ENCODE measurements around the gene KCNE1.
A peak's percentile ranks its signal among the peaks of the same experiment; 100 is the strongest.
"Not testable (repeated sequence)": the region's sequence is repeated elsewhere in the genome, so short reads cannot be mapped to it uniquely, and the experiment has no call there.

The KCNE1 gene

GRCh38 chr21:34498623-34499022 lies 13.4 kb downstream of the KCNE1 start:
- TF ChIP-seq CTCF (IDR thresholded peaks at IDR 0.05; ENCODE audit: low read depth, low read length, missing control alignments): no peak
- DNase-seq: peak; percentile 53
- Histone ChIP-seq H3K4me3 (ENCODE audit: low read depth, low read length) (no peak overlapping the region), H3K27ac (no peak overlapping the region), H3K36me3 (replicated peaks) (no peaks in the 10 kb centered on the region), H3K27me3 (replicated peaks) (no peaks in the 10 kb centered on the region)
- in situ Hi-C loops (cut with HindIII; ENCODE audit: low pct_ligation_motif_present, low sequenced_read_pairs): no loop called here

GRCh38 chr21:34483854-34484253 lies 28.2 kb downstream of the KCNE1 start:
- H3K27ac ChIP-seq; H3K27me3 ChIP-seq (replicated peaks); DNase-seq; in situ Hi-C loops (cut with HindIII; ENCODE audit: low pct_ligation_motif_present, low sequenced_read_pairs); H3K4me3 ChIP-seq (ENCODE audit: low read depth, low read length); H3K36me3 ChIP-seq (replicated peaks): not testable (repeated sequence)

- H3K36me3 ChIP-seq (replicated peaks); H3K27ac ChIP-seq; H3K4me3 ChIP-seq (ENCODE audit: low read depth, low read length); H3K27me3 ChIP-seq (replicated peaks); in situ Hi-C loops (cut with HindIII; ENCODE audit: low pct_ligation_motif_present, low sequenced_read_pairs); DNase-seq: not testable (repeated sequence)
Observed at GRCh38 chr21:34483435-34483834, 28.6 kb downstream of the KCNE1 start.

GRCh38 chr21:34467333-34467732 lies 44.7 kb downstream of the KCNE1 start:
- H3K27ac ChIP-seq; DNase-seq; H3K4me3 ChIP-seq (ENCODE audit: low read depth, low read length); in situ Hi-C loops (cut with HindIII; ENCODE audit: low pct_ligation_motif_present, low sequenced_read_pairs); H3K36me3 ChIP-seq (replicated peaks); H3K27me3 ChIP-seq (replicated peaks): not testable (repeated sequence)

GRCh38 chr21:34459426-34459825 lies 52.6 kb downstream of the KCNE1 start:
- DNase-seq; in situ Hi-C loops (cut with HindIII; ENCODE audit: low pct_ligation_motif_present, low sequenced_read_pairs); H3K27me3 ChIP-seq (replicated peaks); H3K27ac ChIP-seq; H3K4me3 ChIP-seq (ENCODE audit: low read depth, low read length); H3K36me3 ChIP-seq (replicated peaks): not testable (repeated sequence)

- DNase-seq; H3K4me3 ChIP-seq (ENCODE audit: low read depth, low read length); in situ Hi-C loops (cut with HindIII; ENCODE audit: low pct_ligation_motif_present, low sequenced_read_pairs); H3K27ac ChIP-seq; H3K36me3 ChIP-seq (replicated peaks); H3K27me3 ChIP-seq (replicated peaks): not testable (repeated sequence)
Observed at GRCh38 chr21:34458266-34458665, 53.7 kb downstream of the KCNE1 start.

- H3K36me3 ChIP-seq (replicated peaks); in situ Hi-C loops (cut with HindIII; ENCODE audit: low pct_ligation_motif_present, low sequenced_read_pairs); H3K27me3 ChIP-seq (replicated peaks); H3K27ac ChIP-seq; H3K4me3 ChIP-seq (ENCODE audit: low read depth, low read length); DNase-seq: not testable (repeated sequence)
Observed at GRCh38 chr21:34456180-34456579, 55.8 kb downstream of the KCNE1 start.

- H3K36me3 ChIP-seq (replicated peaks); H3K4me3 ChIP-seq (ENCODE audit: low read depth, low read length); in situ Hi-C loops (cut with HindIII; ENCODE audit: low pct_ligation_motif_present, low sequenced_read_pairs); H3K27ac ChIP-seq; DNase-seq; H3K27me3 ChIP-seq (replicated peaks): not testable (repeated sequence)
Observed at GRCh38 chr21:34455628-34456027, 56.4 kb downstream of the KCNE1 start.

GRCh38 chr21:34447018-34447417 lies 65.0 kb downstream of the KCNE1 start:
- H3K36me3 ChIP-seq (replicated peaks); H3K4me3 ChIP-seq (ENCODE audit: low read depth, low read length); in situ Hi-C loops (cut with HindIII; ENCODE audit: low pct_ligation_motif_present, low sequenced_read_pairs); H3K27ac ChIP-seq; DNase-seq; H3K27me3 ChIP-seq (replicated peaks): not testable (repeated sequence)

GRCh38 chr21:34443486-34443885 lies 68.5 kb downstream of the KCNE1 start:
- H3K27ac ChIP-seq; DNase-seq; in situ Hi-C loops (cut with HindIII; ENCODE audit: low pct_ligation_motif_present, low sequenced_read_pairs); H3K36me3 ChIP-seq (replicated peaks); H3K27me3 ChIP-seq (replicated peaks); H3K4me3 ChIP-seq (ENCODE audit: low read depth, low read length): not testable (repeated sequence)

GRCh38 chr21:34429710-34430109 lies 82.3 kb downstream of the KCNE1 start:
- H3K4me3 ChIP-seq (ENCODE audit: low read depth, low read length); in situ Hi-C loops (cut with HindIII; ENCODE audit: low pct_ligation_motif_present, low sequenced_read_pairs); H3K27ac ChIP-seq; H3K27me3 ChIP-seq (replicated peaks); DNase-seq; H3K36me3 ChIP-seq (replicated peaks): not testable (repeated sequence)

GRCh38 chr21:34428441-34428840 lies 83.6 kb downstream of the KCNE1 start:
- DNase-seq; in situ Hi-C loops (cut with HindIII; ENCODE audit: low pct_ligation_motif_present, low sequenced_read_pairs); H3K27me3 ChIP-seq (replicated peaks); H3K36me3 ChIP-seq (replicated peaks); H3K27ac ChIP-seq; H3K4me3 ChIP-seq (ENCODE audit: low read depth, low read length): not testable (repeated sequence)

GRCh38 chr21:34427339-34427738 lies 84.7 kb downstream of the KCNE1 start:
- H3K27me3 ChIP-seq (replicated peaks); H3K36me3 ChIP-seq (replicated peaks); H3K27ac ChIP-seq; in situ Hi-C loops (cut with HindIII; ENCODE audit: low pct_ligation_motif_present, low sequenced_read_pairs); H3K4me3 ChIP-seq (ENCODE audit: low read depth, low read length); DNase-seq: not testable (repeated sequence)

GRCh38 chr21:34423805-34424204 lies 88.2 kb downstream of the KCNE1 start, which contains the start of gene SMIM34:
Gene SMIM34 (minus strand): TSS chr21:34423951. CDS start chr21:34423839, 112 bp downstream.
- DNase-seq; H3K36me3 ChIP-seq (replicated peaks); H3K27me3 ChIP-seq (replicated peaks); H3K27ac ChIP-seq; in situ Hi-C loops (cut with HindIII; ENCODE audit: low pct_ligation_motif_present, low sequenced_read_pairs); H3K4me3 ChIP-seq (ENCODE audit: low read depth, low read length): not testable (repeated sequence)
